ENCODE measurements around the gene HPCAL1. TPM values are rescaled to one million over a fixed set of nuclear protein-coding genes. Genes with fewer than 3 reads are reported as not detected.

Gene HPCAL1
- polyA plus RNA-seq, 1 donor from 2014 or later, result 63.4 TPM

DNA sequence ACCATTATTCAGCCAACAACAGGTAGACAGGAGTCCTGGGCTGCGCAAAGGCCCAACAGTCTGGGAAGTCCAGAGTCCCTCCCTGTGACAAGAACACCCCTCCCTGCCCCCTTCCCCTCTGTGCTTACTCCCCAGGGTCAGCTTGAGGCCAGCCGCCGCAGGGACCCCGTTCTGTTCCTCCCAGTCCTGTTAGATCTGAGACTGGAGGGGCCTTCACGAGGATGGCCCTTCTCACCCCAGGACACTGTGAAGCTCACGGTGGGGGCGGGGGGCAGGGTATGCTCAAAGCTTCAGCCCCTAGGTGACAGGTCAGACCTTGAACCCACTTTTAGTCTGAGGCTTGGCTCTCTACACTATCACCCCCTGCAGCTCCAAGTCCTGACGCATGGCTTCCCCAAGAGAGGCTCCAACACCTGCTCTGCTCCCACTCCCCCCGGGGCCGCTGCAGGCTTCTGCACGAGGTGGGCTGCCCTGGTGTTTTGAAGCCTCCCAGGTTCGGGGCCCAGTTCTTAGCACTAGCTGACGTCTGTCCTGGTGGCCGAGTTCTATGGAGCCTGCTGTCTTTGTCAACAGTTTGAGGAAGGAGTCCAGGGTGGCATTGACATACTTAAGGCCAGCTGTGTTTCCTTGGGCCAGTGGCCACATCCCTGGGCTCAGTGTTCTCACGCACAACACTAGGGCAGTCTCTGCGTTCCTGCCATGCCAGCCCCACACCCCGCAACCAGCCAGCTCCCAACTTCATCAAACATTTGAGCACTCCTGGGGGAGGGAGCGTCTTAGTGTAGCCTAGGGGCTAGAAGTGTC lies 37.2 kb upstream of the HPCAL1 start:
- Histone ChIP-seq H3K9ac (ENCODE audit: low read length) (no peak overlapping the region), H3K27me3 (ENCODE audit: insufficient read depth, low read depth, low read length) (no peaks in the 10 kb centered on the region), H3K4me3 (ENCODE audit: low read length) (no peak overlapping the region), H3K9me3 (ENCODE audit: low read length) (no peaks in the 10 kb centered on the region), H4K20me1 (ENCODE audit: insufficient read depth) (no peaks in the 10 kb centered on the region), H3F3A (ENCODE audit: insufficient read depth, low read length, poor library complexity, severe bottlenecking) (no peaks in the 10 kb centered on the region), H3K27ac (ENCODE audit: low read length) (no peak overlapping the region), H3K36me3 (ENCODE audit: insufficient read depth, low read length) (no peaks in the 10 kb centered on the region), H3K4me2 (ENCODE audit: low read length) (no peak overlapping the region), H2AFZ (ENCODE audit: low read depth, low read length) (no peak overlapping the region), H3K9me2 (ENCODE audit: insufficient read depth, low read length) (no peaks in the 10 kb centered on the region), H3K79me2 (replicated peaks; ENCODE audit: insufficient read depth, low read length) (no peaks in the 10 kb centered on the region)
- TF ChIP-seq EP300 (conservative IDR thresholded peaks at IDR 0.05; ENCODE audit: poor library complexity, severe bottlenecking) (no peak), MXI1 (conservative IDR thresholded peaks at IDR 0.05; ENCODE audit: poor library complexity, severe bottlenecking) (no peak), SMC3 (conservative IDR thresholded peaks at IDR 0.05; ENCODE audit: poor library complexity) (no peak), TAF1 (IDR thresholded peaks at IDR 0.05; ENCODE audit: low read depth) (no peak), RAD21 (conservative IDR thresholded peaks at IDR 0.05) (no peak)
- TF ChIP-seq, protein P1, sequence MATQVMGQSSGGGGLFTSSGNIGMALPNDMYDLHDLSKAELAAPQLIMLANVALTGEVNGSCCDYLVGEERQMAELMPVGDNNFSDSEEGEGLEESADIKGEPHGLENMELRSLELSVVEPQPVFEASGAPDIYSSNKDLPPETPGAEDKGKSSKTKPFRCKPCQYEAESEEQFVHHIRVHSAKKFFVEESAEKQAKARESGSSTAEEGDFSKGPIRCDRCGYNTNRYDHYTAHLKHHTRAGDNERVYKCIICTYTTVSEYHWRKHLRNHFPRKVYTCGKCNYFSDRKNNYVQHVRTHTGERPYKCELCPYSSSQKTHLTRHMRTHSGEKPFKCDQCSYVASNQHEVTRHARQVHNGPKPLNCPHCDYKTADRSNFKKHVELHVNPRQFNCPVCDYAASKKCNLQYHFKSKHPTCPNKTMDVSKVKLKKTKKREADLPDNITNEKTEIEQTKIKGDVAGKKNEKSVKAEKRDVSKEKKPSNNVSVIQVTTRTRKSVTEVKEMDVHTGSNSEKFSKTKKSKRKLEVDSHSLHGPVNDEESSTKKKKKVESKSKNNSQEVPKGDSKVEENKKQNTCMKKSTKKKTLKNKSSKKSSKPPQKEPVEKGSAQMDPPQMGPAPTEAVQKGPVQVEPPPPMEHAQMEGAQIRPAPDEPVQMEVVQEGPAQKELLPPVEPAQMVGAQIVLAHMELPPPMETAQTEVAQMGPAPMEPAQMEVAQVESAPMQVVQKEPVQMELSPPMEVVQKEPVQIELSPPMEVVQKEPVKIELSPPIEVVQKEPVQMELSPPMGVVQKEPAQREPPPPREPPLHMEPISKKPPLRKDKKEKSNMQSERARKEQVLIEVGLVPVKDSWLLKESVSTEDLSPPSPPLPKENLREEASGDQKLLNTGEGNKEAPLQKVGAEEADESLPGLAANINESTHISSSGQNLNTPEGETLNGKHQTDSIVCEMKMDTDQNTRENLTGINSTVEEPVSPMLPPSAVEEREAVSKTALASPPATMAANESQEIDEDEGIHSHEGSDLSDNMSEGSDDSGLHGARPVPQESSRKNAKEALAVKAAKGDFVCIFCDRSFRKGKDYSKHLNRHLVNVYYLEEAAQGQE (IDR thresholded peaks at IDR 0.05; ENCODE audit: borderline replicate concordance), result no peak

DNA sequence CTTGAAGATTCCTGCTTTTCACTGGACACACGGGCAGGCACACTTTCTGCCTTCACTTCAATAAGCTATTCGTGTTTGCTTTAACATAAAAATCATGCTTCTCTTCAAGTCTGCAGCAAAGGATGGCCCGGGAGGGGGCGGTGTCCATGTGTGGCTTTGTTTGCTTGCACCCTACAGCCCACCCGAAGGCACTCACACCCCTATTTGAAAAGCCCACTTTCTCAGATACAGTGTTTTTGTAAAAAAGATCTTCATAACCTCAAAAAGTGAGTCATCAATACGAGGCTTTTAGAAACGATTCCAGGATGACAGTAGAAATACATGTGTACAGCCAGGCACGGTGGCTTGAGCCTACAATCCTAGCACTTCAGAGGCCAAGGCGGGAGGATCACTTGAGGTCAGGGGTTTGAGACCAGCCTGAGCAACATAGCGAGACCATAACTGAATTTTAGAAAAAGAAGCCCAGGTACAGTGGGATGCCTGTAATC lies 36.5 kb upstream of the HPCAL1 start:
- no peaks in the 10 kb centered on the region for H3K79me2 ChIP-seq (replicated peaks; ENCODE audit: insufficient read depth, low read length)
- H3F3A ChIP-seq (ENCODE audit: insufficient read depth, low read length, poor library complexity, severe bottlenecking), result no peaks in the 10 kb centered on the region
- H3K27ac ChIP-seq (ENCODE audit: low read length), result no peak overlapping the region
- H3K9me2 ChIP-seq (ENCODE audit: insufficient read depth, low read length), result no peaks in the 10 kb centered on the region
- no peak overlapping the region for H3K4me3 ChIP-seq (ENCODE audit: low read length)
- no peak for TF ChIP-seq SMC3 (conservative IDR thresholded peaks at IDR 0.05; ENCODE audit: poor library complexity)
- no peak for TF ChIP-seq EZH2 (IDR thresholded peaks at IDR 0.05; ENCODE audit: borderline replicate concordance, insufficient read depth, low read length, poor library complexity, severe bottlenecking)
- TF ChIP-seq, protein P2, sequence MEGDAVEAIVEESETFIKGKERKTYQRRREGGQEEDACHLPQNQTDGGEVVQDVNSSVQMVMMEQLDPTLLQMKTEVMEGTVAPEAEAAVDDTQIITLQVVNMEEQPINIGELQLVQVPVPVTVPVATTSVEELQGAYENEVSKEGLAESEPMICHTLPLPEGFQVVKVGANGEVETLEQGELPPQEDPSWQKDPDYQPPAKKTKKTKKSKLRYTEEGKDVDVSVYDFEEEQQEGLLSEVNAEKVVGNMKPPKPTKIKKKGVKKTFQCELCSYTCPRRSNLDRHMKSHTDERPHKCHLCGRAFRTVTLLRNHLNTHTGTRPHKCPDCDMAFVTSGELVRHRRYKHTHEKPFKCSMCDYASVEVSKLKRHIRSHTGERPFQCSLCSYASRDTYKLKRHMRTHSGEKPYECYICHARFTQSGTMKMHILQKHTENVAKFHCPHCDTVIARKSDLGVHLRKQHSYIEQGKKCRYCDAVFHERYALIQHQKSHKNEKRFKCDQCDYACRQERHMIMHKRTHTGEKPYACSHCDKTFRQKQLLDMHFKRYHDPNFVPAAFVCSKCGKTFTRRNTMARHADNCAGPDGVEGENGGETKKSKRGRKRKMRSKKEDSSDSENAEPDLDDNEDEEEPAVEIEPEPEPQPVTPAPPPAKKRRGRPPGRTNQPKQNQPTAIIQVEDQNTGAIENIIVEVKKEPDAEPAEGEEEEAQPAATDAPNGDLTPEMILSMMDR (IDR thresholded peaks at IDR 0.05; ENCODE audit: poor library complexity, severe bottlenecking), result no peak
- TF ChIP-seq MXI1 (conservative IDR thresholded peaks at IDR 0.05; ENCODE audit: poor library complexity, severe bottlenecking), result no peak
- TF ChIP-seq RAD21 (conservative IDR thresholded peaks at IDR 0.05), result no peak
- TF ChIP-seq EP300 (conservative IDR thresholded peaks at IDR 0.05; ENCODE audit: poor library complexity, severe bottlenecking), result no peak
- TF ChIP-seq, protein P1 (IDR thresholded peaks at IDR 0.05; ENCODE audit: borderline replicate concordance), result no peak
- no peak for TF ChIP-seq TAF1 (IDR thresholded peaks at IDR 0.05; ENCODE audit: low read depth)
- no peak for TF ChIP-seq POLR2AphosphoS5 (IDR thresholded peaks at IDR 0.05)
- no peaks in the 10 kb centered on the region for H3K36me3 ChIP-seq (ENCODE audit: insufficient read depth, low read length)
- H3K9ac ChIP-seq (ENCODE audit: low read length), result no peak overlapping the region
- H4K20me1 ChIP-seq (ENCODE audit: insufficient read depth), result no peaks in the 10 kb centered on the region
- no peaks in the 10 kb centered on the region for H3K27me3 ChIP-seq (ENCODE audit: insufficient read depth, low read depth, low read length)
- H3K4me2 ChIP-seq (ENCODE audit: low read length), result no peak overlapping the region
- no peak overlapping the region for H2AFZ ChIP-seq (ENCODE audit: low read depth, low read length)
- no peaks in the 10 kb centered on the region for H3K9me3 ChIP-seq (ENCODE audit: low read length)
